HepG2 (cell line): ENCODE measurements around the gene LENEP. TPM values are rescaled to one million over a fixed set of nuclear protein-coding genes. Genes with fewer than 3 reads are reported as not detected.

Experiments used
- ELF3 ChIP-seq: IDR thresholded peaks from 2 replicates; pipeline ENCODE4 v1.6.1; 2016; ENCODE audit warnings: missing genetic modification reagents, missing compliant biosample characterization
- THAP9 ChIP-seq: sonication (generic); formaldehyde crosslinking; IDR thresholded peaks from 2 replicates; pipeline ENCODE4; 2020; ENCODE audit warnings: missing genetic modification reagents, mild to moderate bottlenecking, borderline replicate concordance
- polyA plus RNA-seq, 8 experiments: library from polyadenylated mRNA; depleted of rRNA in 3 of 8; stranded (reverse) in 7 of 8; unstranded in 1 of 8; fragments of >200 nt; fragmentation: Illumina TruSeq in 4 of 8; extraction: Trizol in 4 of 8; gene quantifications; 2 replicates each; pipeline versions ENCODE4 v1.2.1 to v1.2.3, GENCODE V29; 2011 to 2016; ENCODE audit warnings: low read depth in 4 of 8, missing spikeins in 1 of 8, mixed read lengths in 1 of 8; ENCODE audit not compliant: insufficient read depth in 1 of 8
- total RNA-seq, 5 experiments: library from RNA; depleted of rRNA; stranded (reverse); fragments of >200 nt; fragmentation: Illumina TruSeq; extraction: Trizol; gene quantifications; 2 replicates each; pipeline ENCODE4 v1.2.3, GENCODE V29; 2016; ENCODE audit warnings: low read depth in 1 of 5
- TF ChIP-seq, protein P1 (sequence below), 2 experiments: IDR thresholded peaks; 2 replicates each; pipeline ENCODE4 v1.6.1; 2011 to 2012; ENCODE audit warnings: low read length in 2 of 2, borderline replicate concordance in 1 of 2, low read depth in 1 of 2, mild to moderate bottlenecking in 1 of 2, moderate library complexity in 1 of 2
- TF ChIP-seq, protein P2 (sequence below): sonication (generic); formaldehyde crosslinking; IDR thresholded peaks from 2 replicates; pipeline ENCODE4 v1.4.0; 2020; ENCODE audit warnings: missing genetic modification reagents

LENEP gene
- total and polyA plus RNA-seq, 2 of the 13 experiments (the other 11 are each of a cell fraction or from before 2014, with no cell fraction given), result 0.29 TPM; not detected in 1

DNA sequence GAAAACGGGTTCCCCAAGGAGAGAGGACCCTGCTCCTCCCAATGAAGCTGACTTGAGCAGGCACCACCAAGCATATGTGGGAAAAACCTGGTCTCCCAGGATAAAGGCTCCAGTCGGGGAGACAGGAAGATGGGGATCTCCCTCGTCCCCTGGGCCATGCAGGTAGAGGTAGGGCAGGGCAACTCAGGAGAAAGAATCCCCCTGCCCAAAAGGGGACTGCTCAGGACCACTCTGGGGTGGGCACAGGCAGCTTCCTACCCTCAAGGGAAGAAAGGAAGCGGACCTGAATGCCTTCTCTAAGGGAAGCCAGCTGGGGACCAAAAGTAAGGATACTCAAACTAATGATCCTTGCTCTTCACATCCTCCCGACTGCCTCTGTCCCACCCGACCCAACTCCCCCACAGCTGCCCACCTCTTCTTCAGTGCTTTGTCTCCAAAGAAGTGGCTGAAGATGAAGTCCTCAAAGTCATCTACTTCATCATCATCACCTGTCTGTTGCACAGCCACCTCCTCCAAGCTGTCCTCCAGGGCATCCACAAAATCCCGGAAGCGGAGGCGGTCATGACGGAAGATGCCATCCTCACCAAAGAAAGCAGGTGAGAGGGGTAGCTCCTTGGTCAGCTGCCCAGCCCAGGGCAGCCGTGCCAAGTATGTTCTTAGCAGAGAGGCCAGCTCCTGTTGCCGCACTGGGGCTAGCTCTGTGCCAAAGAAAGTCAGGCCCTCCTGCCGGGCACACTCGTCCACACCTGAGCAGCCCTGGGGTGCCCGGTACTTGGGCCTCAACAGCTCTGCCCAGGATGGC lies 48.0 kb upstream of the LENEP start (continued):
- TF ChIP-seq THAP9 (CRISPR knock-in tag), result peak; percentile 6; the same call in 1 of the 2 replicates
- TF ChIP-seq, protein P1, sequence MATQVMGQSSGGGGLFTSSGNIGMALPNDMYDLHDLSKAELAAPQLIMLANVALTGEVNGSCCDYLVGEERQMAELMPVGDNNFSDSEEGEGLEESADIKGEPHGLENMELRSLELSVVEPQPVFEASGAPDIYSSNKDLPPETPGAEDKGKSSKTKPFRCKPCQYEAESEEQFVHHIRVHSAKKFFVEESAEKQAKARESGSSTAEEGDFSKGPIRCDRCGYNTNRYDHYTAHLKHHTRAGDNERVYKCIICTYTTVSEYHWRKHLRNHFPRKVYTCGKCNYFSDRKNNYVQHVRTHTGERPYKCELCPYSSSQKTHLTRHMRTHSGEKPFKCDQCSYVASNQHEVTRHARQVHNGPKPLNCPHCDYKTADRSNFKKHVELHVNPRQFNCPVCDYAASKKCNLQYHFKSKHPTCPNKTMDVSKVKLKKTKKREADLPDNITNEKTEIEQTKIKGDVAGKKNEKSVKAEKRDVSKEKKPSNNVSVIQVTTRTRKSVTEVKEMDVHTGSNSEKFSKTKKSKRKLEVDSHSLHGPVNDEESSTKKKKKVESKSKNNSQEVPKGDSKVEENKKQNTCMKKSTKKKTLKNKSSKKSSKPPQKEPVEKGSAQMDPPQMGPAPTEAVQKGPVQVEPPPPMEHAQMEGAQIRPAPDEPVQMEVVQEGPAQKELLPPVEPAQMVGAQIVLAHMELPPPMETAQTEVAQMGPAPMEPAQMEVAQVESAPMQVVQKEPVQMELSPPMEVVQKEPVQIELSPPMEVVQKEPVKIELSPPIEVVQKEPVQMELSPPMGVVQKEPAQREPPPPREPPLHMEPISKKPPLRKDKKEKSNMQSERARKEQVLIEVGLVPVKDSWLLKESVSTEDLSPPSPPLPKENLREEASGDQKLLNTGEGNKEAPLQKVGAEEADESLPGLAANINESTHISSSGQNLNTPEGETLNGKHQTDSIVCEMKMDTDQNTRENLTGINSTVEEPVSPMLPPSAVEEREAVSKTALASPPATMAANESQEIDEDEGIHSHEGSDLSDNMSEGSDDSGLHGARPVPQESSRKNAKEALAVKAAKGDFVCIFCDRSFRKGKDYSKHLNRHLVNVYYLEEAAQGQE (IDR thresholded peaks at IDR 0.05; ENCODE audit: borderline replicate concordance in 1 of 2, low read depth in 1 of 2, low read length in 2 of 2), result no peak
- TF ChIP-seq, protein P2, sequence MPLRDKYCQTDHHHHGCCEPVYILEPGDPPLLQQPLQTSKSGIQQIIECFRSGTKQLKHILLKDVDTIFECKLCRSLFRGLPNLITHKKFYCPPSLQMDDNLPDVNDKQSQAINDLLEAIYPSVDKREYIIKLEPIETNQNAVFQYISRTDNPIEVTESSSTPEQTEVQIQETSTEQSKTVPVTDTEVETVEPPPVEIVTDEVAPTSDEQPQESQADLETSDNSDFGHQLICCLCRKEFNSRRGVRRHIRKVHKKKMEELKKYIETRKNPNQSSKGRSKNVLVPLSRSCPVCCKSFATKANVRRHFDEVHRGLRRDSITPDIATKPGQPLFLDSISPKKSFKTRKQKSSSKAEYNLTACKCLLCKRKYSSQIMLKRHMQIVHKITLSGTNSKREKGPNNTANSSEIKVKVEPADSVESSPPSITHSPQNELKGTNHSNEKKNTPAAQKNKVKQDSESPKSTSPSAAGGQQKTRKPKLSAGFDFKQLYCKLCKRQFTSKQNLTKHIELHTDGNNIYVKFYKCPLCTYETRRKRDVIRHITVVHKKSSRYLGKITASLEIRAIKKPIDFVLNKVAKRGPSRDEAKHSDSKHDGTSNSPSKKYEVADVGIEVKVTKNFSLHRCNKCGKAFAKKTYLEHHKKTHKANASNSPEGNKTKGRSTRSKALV, result 0 out of 2 replicates have a peak, but pooled peaks have one; percentile 12
- TF ChIP-seq ELF3 (CRISPR knock-in tag), result 0 out of 2 replicates have a peak, but pooled peaks have one; percentile 1
